CD4-positive, alpha-beta T cell treated with Interferon alpha-2 for 1 hour (primary cell): ENCODE measurements around the gene DOK5.

Experiments
- DNase-seq, 2 donors: peaks; one replicate each; pipeline ENCODE4 v3.0.0-alpha.2; 2020 to 2022

DOK5 gene

DNA sequence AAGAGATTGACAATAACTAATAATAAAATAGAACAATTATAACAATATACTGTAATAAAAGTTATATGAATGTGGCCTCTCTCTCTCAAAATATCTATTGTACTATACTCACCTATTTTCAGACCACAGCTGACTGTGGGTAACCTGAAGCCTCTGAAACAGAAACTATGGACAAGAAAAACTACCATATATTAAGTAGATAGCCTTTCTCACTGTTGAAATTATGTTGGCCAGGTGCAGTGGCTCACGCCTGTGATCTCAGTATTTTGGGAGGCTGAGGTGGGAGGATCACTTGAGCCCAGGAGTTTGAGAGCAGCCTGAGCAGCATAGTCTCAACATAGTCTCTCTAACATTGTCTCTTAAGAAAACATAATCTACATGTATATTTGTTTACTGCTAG, 89.9 kb downstream of the DOK5 start:
- no peak for DNase-seq

DNA sequence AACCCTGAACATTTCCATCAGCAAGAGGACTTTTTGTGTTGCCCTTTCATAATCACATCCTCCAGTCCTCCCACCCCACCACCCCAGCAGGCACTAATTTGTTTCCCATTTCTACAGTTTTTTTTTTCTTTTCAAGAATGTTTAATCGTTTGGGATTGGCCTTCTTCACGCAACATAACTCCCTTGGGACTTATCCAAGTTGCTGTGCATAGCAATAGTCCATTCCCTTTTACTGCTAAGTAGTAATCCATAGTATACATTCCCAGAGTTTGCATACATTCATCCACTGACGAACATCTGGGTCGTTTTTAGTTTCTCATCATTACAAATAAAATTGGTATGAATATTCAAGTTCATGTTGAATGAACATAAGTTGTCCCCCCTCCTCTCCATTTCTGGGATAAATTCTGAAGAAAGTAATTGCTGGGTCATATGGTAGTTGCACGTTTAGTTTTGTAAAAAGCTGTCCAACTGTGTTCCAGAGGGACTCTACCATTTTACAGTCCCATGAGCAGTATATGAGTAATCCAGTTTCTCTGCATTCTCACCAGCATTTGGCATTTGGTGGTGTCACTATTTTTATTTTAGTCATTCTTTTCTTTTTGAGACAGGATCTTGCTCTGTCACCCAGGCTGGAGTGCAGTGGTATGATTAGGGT, 90.8 kb downstream of the DOK5 start:
- DNase-seq, result no peak

GRCh38 chr20:54570561-54570960, 95.2 kb downstream of the DOK5 start:
- no peak for DNase-seq

DNA sequence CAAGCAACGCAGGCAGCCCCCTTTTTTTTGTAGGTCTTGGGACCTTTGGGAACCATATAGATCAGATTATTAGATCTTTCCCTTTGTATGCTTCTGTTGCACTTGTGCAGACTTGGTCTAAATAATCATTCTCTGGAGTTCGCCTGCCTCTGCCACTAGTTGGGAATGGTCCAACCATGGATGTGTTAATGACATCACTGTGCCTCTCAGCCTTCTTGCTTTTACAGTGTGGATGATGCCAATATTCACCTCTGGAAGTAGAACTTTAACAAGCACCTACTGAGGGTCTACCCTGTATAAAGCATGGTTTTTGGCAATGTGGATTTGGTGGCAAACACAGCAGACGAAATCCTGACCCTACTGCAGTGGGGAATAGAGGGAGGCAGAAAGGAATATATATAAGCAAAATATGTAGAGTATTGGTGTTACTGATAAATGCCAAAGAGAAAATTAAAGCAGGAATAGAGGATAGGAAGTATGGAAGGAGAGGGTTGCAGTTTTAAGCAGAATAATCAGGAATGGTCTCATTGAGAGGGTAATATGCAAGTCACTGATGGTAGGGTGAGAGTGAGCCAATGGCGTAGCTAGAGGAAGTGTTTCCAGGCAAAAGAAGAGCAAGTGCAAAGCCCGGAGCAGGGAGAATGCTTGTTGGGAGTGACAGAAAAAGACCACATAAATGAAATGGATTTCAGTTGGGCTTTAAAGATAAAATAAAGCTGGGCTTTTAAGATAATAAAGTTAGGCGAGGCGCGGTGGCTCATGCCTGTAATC, 97.5 kb downstream of the DOK5 start:
- no peak for DNase-seq

GRCh38 chr20:54573838-54574237, 98.4 kb downstream of the DOK5 start:
- no peak for DNase-seq

DNA sequence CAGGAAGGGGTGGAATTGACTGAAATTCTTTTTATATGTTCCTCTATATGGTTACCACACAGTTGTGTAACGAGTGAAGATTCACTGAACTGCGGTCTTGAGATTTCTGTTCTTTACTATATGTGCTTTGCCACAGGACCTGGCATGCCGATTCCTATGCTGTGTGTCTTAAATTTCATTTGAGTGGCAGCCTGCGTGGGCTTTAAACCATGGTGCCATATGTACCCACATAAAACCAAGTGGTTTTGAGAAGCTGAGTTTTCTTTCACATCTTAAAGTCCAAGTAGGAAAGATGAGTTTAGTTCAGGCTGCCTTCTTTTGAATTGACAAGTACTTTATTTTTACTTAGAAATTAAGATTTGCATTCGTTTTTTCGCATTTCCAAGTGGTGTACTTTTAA, 101.1 kb downstream of the DOK5 start:
- DNase-seq, result no peak

GRCh38 chr20:54577637-54578036, 102.2 kb downstream of the DOK5 start:
- DNase-seq, result no peak

DNA sequence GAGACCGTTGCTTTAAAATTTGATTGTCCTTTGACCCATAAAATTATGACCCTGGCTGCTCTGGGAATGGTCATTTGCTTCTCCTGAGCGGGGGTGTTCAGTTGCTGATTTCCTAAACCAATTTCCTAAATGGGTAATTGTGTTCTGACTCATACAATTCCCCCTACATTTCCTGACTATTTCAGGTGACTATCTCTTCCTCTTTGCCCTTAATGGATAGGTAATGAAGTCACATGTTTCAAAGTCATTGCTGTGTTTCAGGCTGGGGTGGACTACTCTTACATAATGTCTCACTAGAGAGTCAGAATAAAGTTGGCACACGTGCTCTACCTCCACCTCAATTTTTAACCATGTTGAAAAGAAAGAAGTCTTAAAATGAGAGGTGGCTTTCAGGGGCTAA, 109.8 kb downstream of the DOK5 start:
- DNase-seq, result no peak

GRCh38 chr20:54587408-54587807, 112.0 kb downstream of the DOK5 start:
- DNase-seq, result no peak

GRCh38 chr20:54589402-54590030, 114.1 kb downstream of the DOK5 start:
- DNase-seq, result no peak

- no peak for DNase-seq
Observed at GRCh38 chr20:54590856-54591255, 115.5 kb downstream of the DOK5 start.

- no peak for DNase-seq
Observed at GRCh38 chr20:54596651-54597050, 121.3 kb downstream of the DOK5 start.

- DNase-seq, result no peak
Observed at GRCh38 chr20:54598352-54598751, 123.0 kb downstream of the DOK5 start.

DNA sequence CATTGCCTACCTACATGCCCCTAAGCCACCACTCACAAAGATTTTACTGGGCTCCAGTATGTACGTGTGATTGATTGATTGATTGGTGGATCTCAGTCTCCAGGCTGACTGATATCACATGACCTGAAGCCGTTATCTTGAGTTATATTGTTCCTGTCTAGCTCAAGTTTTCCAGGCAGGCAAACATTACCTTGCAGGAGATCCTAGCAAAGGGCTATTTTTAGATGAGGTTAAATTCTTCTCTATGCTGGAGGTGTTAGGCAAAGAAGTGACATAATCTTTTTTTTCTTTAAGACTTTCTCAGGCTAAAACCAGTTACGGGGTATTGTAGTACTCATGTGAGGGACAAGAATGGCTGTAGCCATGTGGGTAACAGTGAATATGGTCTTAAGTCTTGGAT, 125.2 kb downstream of the DOK5 start:
- no peak for DNase-seq

- no peak for DNase-seq
Observed at GRCh38 chr20:54601831-54602515, 126.6 kb downstream of the DOK5 start.

DNA sequence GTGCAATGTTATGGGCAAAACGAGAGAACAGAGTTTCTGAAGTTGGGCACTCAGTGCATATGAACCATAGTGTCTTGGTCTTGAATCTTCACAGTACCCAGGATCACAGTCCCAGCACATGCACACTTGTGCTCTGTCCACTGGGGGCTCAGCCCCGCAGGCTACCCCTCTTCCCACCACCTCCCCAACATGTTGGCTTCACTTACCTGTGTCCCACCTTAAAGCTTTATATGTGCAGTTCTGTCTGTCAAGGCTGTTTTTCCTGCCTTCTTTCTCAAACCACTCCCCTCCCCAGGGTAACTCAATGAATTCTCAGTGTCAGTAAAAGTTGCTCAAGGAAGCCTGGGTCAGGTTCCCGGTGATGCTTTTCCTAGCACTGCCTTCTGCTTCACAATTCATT, 129.9 kb downstream of the DOK5 start:
- DNase-seq, result no peak

GRCh38 chr20:54606380-54606779, 131.0 kb downstream of the DOK5 start:
- no peak for DNase-seq

DNA sequence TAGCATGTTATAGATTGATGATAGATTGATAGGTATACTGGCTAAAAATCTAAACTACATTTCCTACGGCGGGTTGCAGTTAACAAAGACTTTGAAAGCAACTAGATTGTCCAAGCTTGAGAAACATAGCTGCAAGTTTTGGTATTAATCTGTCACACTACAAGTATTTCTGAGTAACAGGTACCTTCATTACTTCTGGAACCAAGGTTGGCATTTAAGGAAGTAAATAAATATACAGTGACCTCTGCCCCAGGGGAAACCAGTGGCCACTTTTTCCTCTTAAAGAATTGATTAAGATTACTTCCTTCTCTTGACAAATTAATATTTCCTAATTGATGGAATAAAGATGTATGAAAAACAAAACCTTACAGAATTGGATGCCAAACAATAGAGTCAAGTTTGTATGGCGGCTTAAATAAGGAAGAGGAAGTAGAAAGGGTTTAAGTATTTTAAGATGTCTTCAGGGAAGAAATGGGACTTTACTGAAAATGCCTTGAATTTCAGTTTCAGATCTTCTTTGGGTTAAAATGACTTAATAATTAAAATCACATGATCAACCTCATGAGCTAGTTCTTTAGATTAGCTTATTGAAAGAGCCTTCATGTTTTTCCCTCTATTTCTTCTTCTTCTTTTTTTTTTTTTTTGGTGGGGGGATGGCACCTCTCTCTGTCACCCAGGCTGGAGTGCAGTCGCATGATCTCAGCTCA, 132.8 kb downstream of the DOK5 start:
- DNase-seq, result no peak

DNA sequence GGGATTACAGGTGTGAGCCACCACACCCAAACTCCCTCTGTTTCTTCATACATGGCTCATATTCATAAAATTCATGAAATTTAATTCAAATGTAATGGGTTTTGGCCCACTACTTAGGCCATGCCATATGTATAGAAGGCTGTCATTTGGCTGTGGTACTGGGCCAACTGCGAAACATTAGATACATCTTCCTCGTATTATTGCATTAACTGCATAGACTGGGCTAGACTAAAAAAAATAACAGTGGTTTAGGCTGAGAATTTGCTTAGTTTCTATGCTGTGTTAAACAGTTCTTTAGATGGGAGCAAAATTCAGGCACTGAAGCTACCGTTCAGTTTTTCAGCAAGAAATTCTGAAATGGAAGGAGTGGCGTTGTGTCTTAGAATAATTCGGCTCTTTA, 133.6 kb downstream of the DOK5 start:
- DNase-seq, result no peak

- no peak for DNase-seq
Observed at GRCh38 chr20:54611708-54612412, 136.5 kb downstream of the DOK5 start.

- no peak for DNase-seq
Observed at GRCh38 chr20:54618412-54618811, 143.0 kb downstream of the DOK5 start.

DNA sequence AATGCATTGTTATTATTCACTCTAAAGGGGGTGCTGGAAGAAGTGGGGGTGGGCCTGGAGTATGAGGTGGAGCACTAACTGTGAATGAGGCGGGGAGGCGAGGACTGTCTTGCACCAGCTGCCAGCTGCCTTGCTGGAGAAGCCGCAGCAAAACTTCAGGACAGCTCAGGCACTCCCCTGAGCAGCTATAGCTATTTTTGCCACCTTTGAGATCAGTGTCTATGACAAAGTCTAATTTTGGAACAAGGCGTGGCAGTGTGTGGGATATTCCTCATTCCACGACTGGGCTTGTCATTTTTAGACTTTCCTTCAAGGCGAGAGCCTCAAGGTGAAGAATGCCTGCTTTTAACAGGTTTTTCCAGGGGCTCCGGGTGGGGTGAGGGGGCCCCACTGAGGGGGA, 143.8 kb downstream of the DOK5 start:
- no peak for DNase-seq
